Measurements from ENCODE around the gene EMSY. TPM values are rescaled to one million over a fixed set of nuclear protein-coding genes. Genes with fewer than 3 reads are reported as not detected.

The EMSY gene
- total and polyA plus RNA-seq, 2 of the 13 experiments (the other 11 are each of a cell fraction or from before 2014, with no cell fraction given): 11.6 to 18.5 TPM

DNA sequence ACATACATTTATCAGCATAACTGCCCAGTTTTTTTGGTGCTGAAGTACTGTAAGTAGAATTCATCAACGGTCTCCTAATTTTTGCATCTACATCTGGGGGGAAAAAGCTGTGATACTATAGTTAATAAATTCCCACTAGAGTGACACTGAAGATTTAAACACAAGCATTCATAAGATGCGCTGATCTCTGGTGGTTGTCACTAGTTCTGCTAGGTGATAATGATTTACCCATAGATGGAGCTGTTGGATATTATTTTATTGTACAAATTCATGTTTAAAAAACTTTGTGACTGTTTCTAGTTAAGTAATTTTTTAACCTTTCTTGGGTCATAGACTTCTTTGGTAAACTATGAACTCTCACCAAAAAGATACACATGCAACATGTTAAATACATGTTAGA, 106.6 kb downstream of the EMSY start (continued):
- TF ChIP-seq, protein P1, sequence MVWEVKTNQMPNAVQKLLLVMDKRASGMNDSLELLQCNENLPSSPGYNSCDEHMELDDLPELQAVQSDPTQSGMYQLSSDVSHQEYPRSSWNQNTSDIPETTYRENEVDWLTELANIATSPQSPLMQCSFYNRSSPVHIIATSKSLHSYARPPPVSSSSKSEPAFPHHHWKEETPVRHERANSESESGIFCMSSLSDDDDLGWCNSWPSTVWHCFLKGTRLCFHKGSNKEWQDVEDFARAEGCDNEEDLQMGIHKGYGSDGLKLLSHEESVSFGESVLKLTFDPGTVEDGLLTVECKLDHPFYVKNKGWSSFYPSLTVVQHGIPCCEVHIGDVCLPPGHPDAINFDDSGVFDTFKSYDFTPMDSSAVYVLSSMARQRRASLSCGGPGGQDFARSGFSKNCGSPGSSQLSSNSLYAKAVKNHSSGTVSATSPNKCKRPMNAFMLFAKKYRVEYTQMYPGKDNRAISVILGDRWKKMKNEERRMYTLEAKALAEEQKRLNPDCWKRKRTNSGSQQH (CRISPR knock-in tag; IDR thresholded peaks at IDR 0.05; ENCODE audit: low read depth): no peak
- TF ChIP-seq, protein P2, sequence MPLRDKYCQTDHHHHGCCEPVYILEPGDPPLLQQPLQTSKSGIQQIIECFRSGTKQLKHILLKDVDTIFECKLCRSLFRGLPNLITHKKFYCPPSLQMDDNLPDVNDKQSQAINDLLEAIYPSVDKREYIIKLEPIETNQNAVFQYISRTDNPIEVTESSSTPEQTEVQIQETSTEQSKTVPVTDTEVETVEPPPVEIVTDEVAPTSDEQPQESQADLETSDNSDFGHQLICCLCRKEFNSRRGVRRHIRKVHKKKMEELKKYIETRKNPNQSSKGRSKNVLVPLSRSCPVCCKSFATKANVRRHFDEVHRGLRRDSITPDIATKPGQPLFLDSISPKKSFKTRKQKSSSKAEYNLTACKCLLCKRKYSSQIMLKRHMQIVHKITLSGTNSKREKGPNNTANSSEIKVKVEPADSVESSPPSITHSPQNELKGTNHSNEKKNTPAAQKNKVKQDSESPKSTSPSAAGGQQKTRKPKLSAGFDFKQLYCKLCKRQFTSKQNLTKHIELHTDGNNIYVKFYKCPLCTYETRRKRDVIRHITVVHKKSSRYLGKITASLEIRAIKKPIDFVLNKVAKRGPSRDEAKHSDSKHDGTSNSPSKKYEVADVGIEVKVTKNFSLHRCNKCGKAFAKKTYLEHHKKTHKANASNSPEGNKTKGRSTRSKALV (CRISPR knock-in tag; IDR thresholded peaks at IDR 0.05): no peak
- TF ChIP-seq SP140L (CRISPR knock-in tag; IDR thresholded peaks at IDR 0.05; ENCODE audit: borderline replicate concordance): no peak

DNA sequence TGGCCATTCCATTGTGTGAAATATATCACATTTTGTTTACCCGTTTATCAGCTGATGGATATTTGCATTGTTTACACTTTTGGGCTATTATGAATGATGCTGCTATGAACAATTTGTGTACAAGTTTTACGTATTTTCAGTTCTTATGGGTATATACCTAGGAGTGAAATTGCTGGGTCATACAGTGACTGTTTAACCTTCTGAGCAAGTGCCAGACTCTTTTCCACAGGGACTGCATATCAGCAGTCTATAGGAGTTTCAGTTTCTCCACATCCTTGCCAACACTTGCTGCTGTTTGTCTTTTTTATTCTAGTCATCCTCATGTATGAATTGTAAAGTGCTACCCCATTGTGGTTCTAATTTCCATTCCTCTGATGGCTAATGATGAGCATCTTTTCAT, 108.2 kb downstream of the EMSY start:
- in situ Hi-C loops (cut with HindIII; ENCODE audit: extremely low pct_ligation_motif_present, low pct_unique_long_range_greater_than_20kb): no loop called here
- intact Hi-C loops (cut with micrococcal nuclease; ENCODE audit: unreplicated experiment): no loop called here
- ATAC-seq (no peak), FAIRE-seq (no peak), DNase-seq (ENCODE audit: low spot score) (no peak)
- POLR2A ChIA-PET: no interaction called here
- Histone ChIP-seq H3K4me3 (replicated peaks in 1 of 3; ENCODE audit: insufficient read depth in 1 of 3, low read depth in 2 of 3, low read length in 3 of 3) (no peak overlapping the region), H3K9ac (ENCODE audit: insufficient read depth, low read depth, low read length) (no peak overlapping the region), H3K27ac (ENCODE audit: extremely low read length, insufficient read depth, low read length) (no peak overlapping the region), H4K20me1 (ENCODE audit: insufficient read depth, low read length) (no peaks in the 10 kb centered on the region), H3K4me2 (ENCODE audit: low read depth, low read length) (no peak overlapping the region), H2AFZ (ENCODE audit: low read length) (no peak overlapping the region), H3K9me3 (ENCODE audit: low read length) (no peaks in the 10 kb centered on the region), H3K79me2 (ENCODE audit: insufficient read depth, low read length) (no peaks in the 10 kb centered on the region), H3K36me3 (replicated peaks in 1 of 2; ENCODE audit: control insufficient read depth in 1 of 2, insufficient read depth in 2 of 2, low read length in 2 of 2) (peaks cover 0 to 3% of the 10 kb centered on the region in 2 experiments; a peak in 1 of 5 replicates), H3K27me3 (ENCODE audit: control insufficient read depth in 1 of 2, insufficient read depth in 2 of 2, low read length in 2 of 2) (no peaks in the 10 kb centered on the region), H3K4me1 (ENCODE audit: insufficient read depth, low read length) (no peaks in the 10 kb centered on the region)
- 99% methylated on average over 2 of the region's 2 CpGs for WGBS (ENCODE audit: low lambda C conversion rate)
- CTCF ChIA-PET (ENCODE audit: low intra/inter-chr PET ratio, low total read pairs): no interaction called here
- BruUV-seq (replicated peaks): no TSS peak
- TF ChIP-seq ZNF292 (CRISPR knock-in tag; IDR thresholded peaks at IDR 0.05; ENCODE audit: borderline replicate concordance, low read depth) (no peak), SRSF9 (IDR thresholded peaks at IDR 0.05; ENCODE audit: borderline replicate concordance, insufficient read depth, low read depth, low read length, poor library complexity, severe bottlenecking) (no peak), JUN (CRISPR knock-in tag; IDR thresholded peaks at IDR 0.05) (no peak), ZBTB3 (CRISPR knock-in tag; IDR thresholded peaks at IDR 0.05; ENCODE audit: borderline replicate concordance, low read depth) (no peak), SP1 (IDR thresholded peaks at IDR 0.05) (no peak), SP1 (CRISPR knock-in tag; IDR thresholded peaks at IDR 0.05) (no peak)
- TF ChIP-seq, protein P3, sequence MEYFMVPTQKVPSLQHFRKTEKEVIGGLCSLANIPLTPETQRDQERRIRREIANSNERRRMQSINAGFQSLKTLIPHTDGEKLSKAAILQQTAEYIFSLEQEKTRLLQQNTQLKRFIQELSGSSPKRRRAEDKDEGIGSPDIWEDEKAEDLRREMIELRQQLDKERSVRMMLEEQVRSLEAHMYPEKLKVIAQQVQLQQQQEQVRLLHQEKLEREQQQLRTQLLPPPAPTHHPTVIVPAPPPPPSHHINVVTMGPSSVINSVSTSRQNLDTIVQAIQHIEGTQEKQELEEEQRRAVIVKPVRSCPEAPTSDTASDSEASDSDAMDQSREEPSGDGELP (IDR thresholded peaks at IDR 0.05; ENCODE audit: borderline replicate concordance, low read depth): no peak
- TF ChIP-seq, protein P4, sequence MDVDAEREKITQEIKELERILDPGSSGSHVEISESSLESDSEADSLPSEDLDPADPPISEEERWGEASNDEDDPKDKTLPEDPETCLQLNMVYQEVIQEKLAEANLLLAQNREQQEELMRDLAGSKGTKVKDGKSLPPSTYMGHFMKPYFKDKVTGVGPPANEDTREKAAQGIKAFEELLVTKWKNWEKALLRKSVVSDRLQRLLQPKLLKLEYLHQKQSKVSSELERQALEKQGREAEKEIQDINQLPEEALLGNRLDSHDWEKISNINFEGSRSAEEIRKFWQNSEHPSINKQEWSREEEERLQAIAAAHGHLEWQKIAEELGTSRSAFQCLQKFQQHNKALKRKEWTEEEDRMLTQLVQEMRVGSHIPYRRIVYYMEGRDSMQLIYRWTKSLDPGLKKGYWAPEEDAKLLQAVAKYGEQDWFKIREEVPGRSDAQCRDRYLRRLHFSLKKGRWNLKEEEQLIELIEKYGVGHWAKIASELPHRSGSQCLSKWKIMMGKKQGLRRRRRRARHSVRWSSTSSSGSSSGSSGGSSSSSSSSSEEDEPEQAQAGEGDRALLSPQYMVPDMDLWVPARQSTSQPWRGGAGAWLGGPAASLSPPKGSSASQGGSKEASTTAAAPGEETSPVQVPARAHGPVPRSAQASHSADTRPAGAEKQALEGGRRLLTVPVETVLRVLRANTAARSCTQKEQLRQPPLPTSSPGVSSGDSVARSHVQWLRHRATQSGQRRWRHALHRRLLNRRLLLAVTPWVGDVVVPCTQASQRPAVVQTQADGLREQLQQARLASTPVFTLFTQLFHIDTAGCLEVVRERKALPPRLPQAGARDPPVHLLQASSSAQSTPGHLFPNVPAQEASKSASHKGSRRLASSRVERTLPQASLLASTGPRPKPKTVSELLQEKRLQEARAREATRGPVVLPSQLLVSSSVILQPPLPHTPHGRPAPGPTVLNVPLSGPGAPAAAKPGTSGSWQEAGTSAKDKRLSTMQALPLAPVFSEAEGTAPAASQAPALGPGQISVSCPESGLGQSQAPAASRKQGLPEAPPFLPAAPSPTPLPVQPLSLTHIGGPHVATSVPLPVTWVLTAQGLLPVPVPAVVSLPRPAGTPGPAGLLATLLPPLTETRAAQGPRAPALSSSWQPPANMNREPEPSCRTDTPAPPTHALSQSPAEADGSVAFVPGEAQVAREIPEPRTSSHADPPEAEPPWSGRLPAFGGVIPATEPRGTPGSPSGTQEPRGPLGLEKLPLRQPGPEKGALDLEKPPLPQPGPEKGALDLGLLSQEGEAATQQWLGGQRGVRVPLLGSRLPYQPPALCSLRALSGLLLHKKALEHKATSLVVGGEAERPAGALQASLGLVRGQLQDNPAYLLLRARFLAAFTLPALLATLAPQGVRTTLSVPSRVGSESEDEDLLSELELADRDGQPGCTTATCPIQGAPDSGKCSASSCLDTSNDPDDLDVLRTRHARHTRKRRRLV (CRISPR knock-in tag; IDR thresholded peaks at IDR 0.05): no peak
- TF ChIP-seq, protein P5, sequence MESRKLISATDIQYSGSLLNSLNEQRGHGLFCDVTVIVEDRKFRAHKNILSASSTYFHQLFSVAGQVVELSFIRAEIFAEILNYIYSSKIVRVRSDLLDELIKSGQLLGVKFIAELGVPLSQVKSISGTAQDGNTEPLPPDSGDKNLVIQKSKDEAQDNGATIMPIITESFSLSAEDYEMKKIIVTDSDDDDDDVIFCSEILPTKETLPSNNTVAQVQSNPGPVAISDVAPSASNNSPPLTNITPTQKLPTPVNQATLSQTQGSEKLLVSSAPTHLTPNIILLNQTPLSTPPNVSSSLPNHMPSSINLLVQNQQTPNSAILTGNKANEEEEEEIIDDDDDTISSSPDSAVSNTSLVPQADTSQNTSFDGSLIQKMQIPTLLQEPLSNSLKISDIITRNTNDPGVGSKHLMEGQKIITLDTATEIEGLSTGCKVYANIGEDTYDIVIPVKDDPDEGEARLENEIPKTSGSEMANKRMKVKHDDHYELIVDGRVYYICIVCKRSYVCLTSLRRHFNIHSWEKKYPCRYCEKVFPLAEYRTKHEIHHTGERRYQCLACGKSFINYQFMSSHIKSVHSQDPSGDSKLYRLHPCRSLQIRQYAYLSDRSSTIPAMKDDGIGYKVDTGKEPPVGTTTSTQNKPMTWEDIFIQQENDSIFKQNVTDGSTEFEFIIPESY (CRISPR knock-in tag; IDR thresholded peaks at IDR 0.05): no peak
